HCT116 (cell line): ENCODE results near the gene RBP7. TPM values are rescaled to one million over a fixed set of nuclear protein-coding genes. Genes with fewer than 3 reads are reported as not detected.

Experiments
- ATAC-seq: fragments of 200-7000 bp; cut with Tn5 transposase; 2 replicates; pipeline ENCODE4 v1.9.1; 2020; ENCODE audit warnings: mild to moderate bottlenecking, moderate library complexity
- BruUV-seq: library from RNA; stranded (reverse); fragments of 400-500 nt; replicated peaks from 2 replicates; lab custom pipeline; 2021; lab: Mats Ljungman, UMichigan
- CTCF ChIA-PET: fragments of 300-600 bp; sonication (Branson Sonifier 250); formaldehyde crosslinking; loops from one replicate; lab custom pipeline; 2021; ENCODE audit warnings: antibody characterized with exemption; lab: Charles Lee
- POLR2A ChIA-PET: fragments of 300-600, 350-600 bp; sonication (Branson Sonifier 250); formaldehyde crosslinking; loops from one replicate; lab custom pipeline; 2021; ENCODE audit warnings: antibody characterized with exemption; lab: Charles Lee
- RAD21 ChIA-PET, 2 experiments: fragments of 300-600 bp; sonication (Branson Sonifier 250); formaldehyde crosslinking; loops; one replicate each; lab custom pipeline; 2023; ENCODE audit warnings: low total read pairs in 2 of 2; ENCODE audit not compliant: uncharacterized antibody in 2 of 2, unreplicated experiment in 2 of 2, low non-redundant PET in 1 of 2; lab: Charles Lee
- DNase-seq: peaks from one replicate; pipeline ENCODE4 v3.0.0-alpha.2; 2010; ENCODE audit warnings: low read depth, low spot score
- H2AFZ ChIP-seq: fragments of 200-600 bp; shearing (Covaris generic), sonication (generic); 2 replicates; pipeline ENCODE4 v1.6.1; 2017; ENCODE audit warnings: low read depth, mixed run types, mixed read lengths, antibody characterized with exemption, low read length; ENCODE audit not compliant: poor library complexity, severe bottlenecking
- H3K27ac ChIP-seq: 2 replicates; pipeline ENCODE4 v1.5.1; 2012; ENCODE audit warnings: low read depth, low read length
- H3K27me3 ChIP-seq: fragments of 200-600 bp; sonication (generic); 2 replicates; pipeline ENCODE4 v1.6.1; 2016; ENCODE audit warnings: mixed run types, low read length, mixed read lengths; ENCODE audit not compliant: insufficient read depth
- H3K36me3 ChIP-seq, 2 experiments: fragments of 200-500 bp in 1 of 2; fragments of 200-600 bp in 1 of 2; sonication (Bioruptor generic) in 1 of 2; sonication (generic) in 1 of 2; 2 replicates each; pipeline versions ENCODE4 v1.5.1 to v1.6.1; 2014 to 2016; ENCODE audit warnings: low read length in 2 of 2, inconsistent platforms in 1 of 2, mixed read lengths in 1 of 2, mixed run types in 1 of 2; ENCODE audit not compliant: insufficient read depth in 2 of 2, control insufficient read depth in 1 of 2
- H3K4me1 ChIP-seq, 2 experiments: fragments of 200-600 bp in 1 of 2; sonication (generic) in 1 of 2; 2 replicates each; pipeline versions ENCODE4 v1.5.1 to v1.6.1; 2012 to 2017; ENCODE audit warnings: low read length in 2 of 2, inconsistent platforms in 1 of 2, mild to moderate bottlenecking in 1 of 2, mixed read lengths in 1 of 2, mixed run types in 1 of 2, moderate library complexity in 1 of 2; ENCODE audit not compliant: insufficient read depth in 2 of 2, control insufficient read depth in 1 of 2
- H3K4me2 ChIP-seq: fragments of 200-600 bp; sonication (generic); 2 replicates; pipeline ENCODE4 v1.6.1; 2017; ENCODE audit warnings: mixed run types, low read length, mixed read lengths
- H3K4me3 ChIP-seq, 2 experiments: fragments of 200-600 bp in 1 of 2; sonication (generic) in 1 of 2; replicated peaks in 1 of 2; 2 replicates each; pipeline ENCODE4 v1.5.1; 2011 to 2016; ENCODE audit warnings: low read length in 2 of 2, control low read depth in 1 of 2, low read depth in 1 of 2, mild to moderate bottlenecking in 1 of 2, mixed read lengths in 1 of 2, mixed run types in 1 of 2
- H3K79me2 ChIP-seq: fragments of 200-600 bp; sonication (generic); 2 replicates; pipeline ENCODE4 v1.6.1; 2017; ENCODE audit warnings: mild to moderate bottlenecking, mixed run types, low read length, moderate library complexity, mixed read lengths; ENCODE audit not compliant: insufficient read depth
- H3K9ac ChIP-seq: fragments of 200-600 bp; sonication (generic); 2 replicates; pipeline ENCODE4 v1.6.1; 2016; ENCODE audit warnings: low read length, mixed read lengths
- H3K9me2 ChIP-seq: fragments of 200-600 bp; sonication (generic), shearing (Covaris generic); 2 replicates; pipeline ENCODE4 v1.6.1; 2017; ENCODE audit warnings: mixed run types, mild to moderate bottlenecking, moderate library complexity; ENCODE audit not compliant: insufficient read depth
- H3K9me3 ChIP-seq, 2 experiments: fragments of 200-500 bp in 1 of 2; fragments of 200-600 bp in 1 of 2; sonication (Bioruptor generic) in 1 of 2; sonication (generic) in 1 of 2; 2 replicates each; pipeline ENCODE4 v1.6.1; 2014 to 2017; ENCODE audit warnings: low read length in 2 of 2, mixed read lengths in 2 of 2, inconsistent platforms in 1 of 2, low read depth in 1 of 2, mild to moderate bottlenecking in 1 of 2, mixed run types in 1 of 2, moderate library complexity in 1 of 2; ENCODE audit not compliant: control insufficient read depth in 1 of 2, insufficient read depth in 1 of 2
- H4K20me1 ChIP-seq: fragments of 200-600 bp; sonication (generic), shearing (Covaris generic); 2 replicates; pipeline ENCODE4 v1.6.1; 2017; ENCODE audit warnings: mixed run types, mild to moderate bottlenecking, moderate library complexity; ENCODE audit not compliant: insufficient read depth
- CBX3 ChIP-seq: IDR thresholded peaks from 2 replicates; pipeline ENCODE4 v1.6.1; 2012; ENCODE audit warnings: low read depth
- CEBPB ChIP-seq: IDR thresholded peaks from 2 replicates; pipeline ENCODE4 v1.6.1; 2012; ENCODE audit warnings: low read depth
- EGR1 ChIP-seq: IDR thresholded peaks from 2 replicates; pipeline ENCODE4 v1.6.1; 2012; ENCODE audit warnings: low read depth
- ELF1 ChIP-seq: IDR thresholded peaks from 2 replicates; pipeline ENCODE4 v1.6.1; 2012; ENCODE audit warnings: low read depth, borderline replicate concordance
- EZH2 ChIP-seq: fragments of 200-600 bp; sonication (generic); IDR thresholded peaks from 2 replicates; pipeline ENCODE4 v1.6.1; 2017; ENCODE audit warnings: antibody characterized with exemption, mixed run types
- FOSL1 ChIP-seq: IDR thresholded peaks from 2 replicates; pipeline ENCODE4 v1.6.1; 2012; ENCODE audit warnings: low read depth
- POLR2AphosphoS5 ChIP-seq: IDR thresholded peaks from 2 replicates; pipeline ENCODE4 v1.6.1; 2011; ENCODE audit warnings: mild to moderate bottlenecking, low read depth, low read length, moderate library complexity
- RAD21 ChIP-seq: IDR thresholded peaks from 2 replicates; pipeline ENCODE4 v1.6.1; 2012; ENCODE audit warnings: low read depth, mild to moderate bottlenecking
- SP1 ChIP-seq: IDR thresholded peaks from 2 replicates; pipeline ENCODE4 v1.6.1; 2012; ENCODE audit warnings: low read depth
- TCF7L2 ChIP-seq: IDR thresholded peaks from 2 replicates; pipeline ENCODE4 v1.7.0; 2011; ENCODE audit warnings: borderline replicate concordance, inconsistent platforms; ENCODE audit not compliant: insufficient read depth, insufficient read length; ENCODE audit errors: extremely low read depth
- YY1 ChIP-seq: IDR thresholded peaks from 2 replicates; pipeline ENCODE4 v1.6.1; 2011; ENCODE audit warnings: low read length, low read depth, moderate library complexity, mild to moderate bottlenecking; ENCODE audit not compliant: insufficient replicate concordance; ENCODE audit errors: extremely low read depth
- ZFX ChIP-seq: fragments of 450-650 bp; IDR thresholded peaks from 2 replicates; pipeline ENCODE4 v1.6.1; 2017
- ZNF274 ChIP-seq: fragments of 200-500 bp; sonication (Bioruptor generic); IDR thresholded peaks from 2 replicates; pipeline ENCODE4 v1.6.1; 2014; ENCODE audit warnings: mild to moderate bottlenecking, low read depth, low read length, inconsistent platforms
- intact Hi-C: fragments of 100-400 bp; cut with micrococcal nuclease; formaldehyde crosslinking; loops from 2 replicates; pipeline ENCODE4 v1.10.0; 2022
- total RNA-seq: library from RNA; stranded (reverse); gene quantifications from one replicate; pipeline ENCODE4 v1.2.1, GENCODE V29; 2021; ENCODE audit not compliant: unreplicated experiment
- TF ChIP-seq, protein P1 (sequence below): IDR thresholded peaks from 2 replicates; pipeline ENCODE4 v1.6.1; 2011; ENCODE audit warnings: mild to moderate bottlenecking, low read length, moderate library complexity; ENCODE audit not compliant: insufficient replicate concordance; ENCODE audit errors: extremely low read depth
- TF ChIP-seq, protein P2 (sequence below): IDR thresholded peaks from 2 replicates; pipeline ENCODE4 v1.6.1; 2012
- TF ChIP-seq, protein P3 (sequence below), 3 experiments: fragments of 200-600 bp in 1 of 3; sonication (generic) in 1 of 3; IDR thresholded peaks in 2 of 3; conservative IDR thresholded peaks in 1 of 3; 2 replicates each; pipeline ENCODE4 v1.5.1; 2012 to 2017; ENCODE audit warnings: low read depth in 2 of 3, low read length in 2 of 3, antibody characterized with exemption in 1 of 3, borderline replicate concordance in 1 of 3, control low read depth in 1 of 3, mild to moderate bottlenecking in 1 of 3, mixed read lengths in 1 of 3, mixed run types in 1 of 3, moderate library complexity in 1 of 3; ENCODE audit not compliant: insufficient read depth in 1 of 3
- TF ChIP-seq, protein P4 (sequence below): IDR thresholded peaks from 2 replicates; pipeline ENCODE4 v1.6.1; 2012

RBP7 gene
- total RNA-seq, 1 experiment from 2014 or later, result 45.6 TPM

DNA sequence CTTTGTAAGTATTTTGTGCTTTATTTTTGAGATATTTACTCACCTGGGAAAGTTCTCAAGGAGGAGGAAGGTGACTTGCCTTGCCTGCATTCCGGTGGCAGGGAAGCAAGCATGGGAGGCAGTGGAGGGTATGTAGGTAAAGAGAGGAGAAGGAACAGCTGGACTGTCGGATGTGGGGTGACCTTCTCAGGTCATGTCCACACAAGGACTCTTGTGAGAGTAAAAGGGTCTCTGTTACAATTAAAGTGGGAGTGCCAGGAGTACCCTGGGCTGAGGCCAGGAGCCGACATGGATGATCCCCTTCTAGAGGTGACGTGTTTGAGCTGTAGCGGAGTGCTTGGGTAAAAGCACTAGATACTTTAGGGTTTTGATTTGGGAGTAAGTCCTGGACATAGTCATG lies 60.8 kb downstream of the RBP7 start:
- H3K27ac ChIP-seq, result no peak overlapping the region
- no TSS peak for BruUV-seq
- no peaks in the 10 kb centered on the region for H3K4me1 ChIP-seq
- no peaks in the 10 kb centered on the region for H4K20me1 ChIP-seq
- no peak overlapping the region for H2AFZ ChIP-seq
- H3K79me2 ChIP-seq, result peaks cover 68% of the 10 kb centered on the region
- no peak overlapping the region for H3K4me3 ChIP-seq
- no peaks in the 10 kb centered on the region for H3K9me2 ChIP-seq
- no peaks in the 10 kb centered on the region for H3K9me3 ChIP-seq
- H3K9ac ChIP-seq, result no peak overlapping the region
- H3K36me3 ChIP-seq, result no peaks in the 10 kb centered on the region
- no peak for DNase-seq
- TF ChIP-seq SP1 (no peak), ZNF274 (no peak), ZFX (no peak), YY1 (no peak), CEBPB (no peak), EGR1 (no peak), CBX3 (no peak), ELF1 (no peak), TCF7L2 (no peak), EZH2 (no peak), POLR2AphosphoS5 (no peak), RAD21 (no peak), FOSL1 (no peak)
- TF ChIP-seq, protein P1, sequence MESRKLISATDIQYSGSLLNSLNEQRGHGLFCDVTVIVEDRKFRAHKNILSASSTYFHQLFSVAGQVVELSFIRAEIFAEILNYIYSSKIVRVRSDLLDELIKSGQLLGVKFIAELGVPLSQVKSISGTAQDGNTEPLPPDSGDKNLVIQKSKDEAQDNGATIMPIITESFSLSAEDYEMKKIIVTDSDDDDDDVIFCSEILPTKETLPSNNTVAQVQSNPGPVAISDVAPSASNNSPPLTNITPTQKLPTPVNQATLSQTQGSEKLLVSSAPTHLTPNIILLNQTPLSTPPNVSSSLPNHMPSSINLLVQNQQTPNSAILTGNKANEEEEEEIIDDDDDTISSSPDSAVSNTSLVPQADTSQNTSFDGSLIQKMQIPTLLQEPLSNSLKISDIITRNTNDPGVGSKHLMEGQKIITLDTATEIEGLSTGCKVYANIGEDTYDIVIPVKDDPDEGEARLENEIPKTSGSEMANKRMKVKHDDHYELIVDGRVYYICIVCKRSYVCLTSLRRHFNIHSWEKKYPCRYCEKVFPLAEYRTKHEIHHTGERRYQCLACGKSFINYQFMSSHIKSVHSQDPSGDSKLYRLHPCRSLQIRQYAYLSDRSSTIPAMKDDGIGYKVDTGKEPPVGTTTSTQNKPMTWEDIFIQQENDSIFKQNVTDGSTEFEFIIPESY, result no peak
- TF ChIP-seq, protein P2, sequence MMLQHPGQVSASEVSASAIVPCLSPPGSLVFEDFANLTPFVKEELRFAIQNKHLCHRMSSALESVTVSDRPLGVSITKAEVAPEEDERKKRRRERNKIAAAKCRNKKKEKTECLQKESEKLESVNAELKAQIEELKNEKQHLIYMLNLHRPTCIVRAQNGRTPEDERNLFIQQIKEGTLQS, result no peak
- TF ChIP-seq, protein P3, sequence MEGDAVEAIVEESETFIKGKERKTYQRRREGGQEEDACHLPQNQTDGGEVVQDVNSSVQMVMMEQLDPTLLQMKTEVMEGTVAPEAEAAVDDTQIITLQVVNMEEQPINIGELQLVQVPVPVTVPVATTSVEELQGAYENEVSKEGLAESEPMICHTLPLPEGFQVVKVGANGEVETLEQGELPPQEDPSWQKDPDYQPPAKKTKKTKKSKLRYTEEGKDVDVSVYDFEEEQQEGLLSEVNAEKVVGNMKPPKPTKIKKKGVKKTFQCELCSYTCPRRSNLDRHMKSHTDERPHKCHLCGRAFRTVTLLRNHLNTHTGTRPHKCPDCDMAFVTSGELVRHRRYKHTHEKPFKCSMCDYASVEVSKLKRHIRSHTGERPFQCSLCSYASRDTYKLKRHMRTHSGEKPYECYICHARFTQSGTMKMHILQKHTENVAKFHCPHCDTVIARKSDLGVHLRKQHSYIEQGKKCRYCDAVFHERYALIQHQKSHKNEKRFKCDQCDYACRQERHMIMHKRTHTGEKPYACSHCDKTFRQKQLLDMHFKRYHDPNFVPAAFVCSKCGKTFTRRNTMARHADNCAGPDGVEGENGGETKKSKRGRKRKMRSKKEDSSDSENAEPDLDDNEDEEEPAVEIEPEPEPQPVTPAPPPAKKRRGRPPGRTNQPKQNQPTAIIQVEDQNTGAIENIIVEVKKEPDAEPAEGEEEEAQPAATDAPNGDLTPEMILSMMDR (IDR thresholded peaks at IDR 0.05 in 2 of 3, conservative IDR thresholded peaks at IDR 0.05 in 1 of 3; ENCODE audit: borderline replicate concordance in 1 of 3, insufficient read depth in 1 of 3, low read depth in 2 of 3, low read length in 2 of 3), result no peak
- TF ChIP-seq, protein P4, sequence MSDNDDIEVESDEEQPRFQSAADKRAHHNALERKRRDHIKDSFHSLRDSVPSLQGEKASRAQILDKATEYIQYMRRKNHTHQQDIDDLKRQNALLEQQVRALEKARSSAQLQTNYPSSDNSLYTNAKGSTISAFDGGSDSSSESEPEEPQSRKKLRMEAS, result no peak
- H3K27me3 ChIP-seq, result no peaks in the 10 kb centered on the region
- H3K4me2 ChIP-seq, result no peak overlapping the region
- intact Hi-C loops, result no loop called here
- ChIA-PET POLR2A (no interaction called here), CTCF (no interaction called here), RAD21 (no interaction called here)
- ATAC-seq, result no peak
